DND-41 (cell line): ENCODE data around the gene SLC2A9.

ENCODE experiments used
- CTCF ChIP-seq: IDR thresholded peaks from 2 replicates; pipeline ENCODE4 v1.5.1; 2012; ENCODE audit warnings: borderline replicate concordance, low read length, moderate library complexity, mild to moderate bottlenecking; ENCODE audit not compliant: poor library complexity, severe bottlenecking; ENCODE audit errors: extremely low read depth
- EZH2 ChIP-seq: IDR thresholded peaks from 3 replicates; pipeline ENCODE4 v1.6.1; 2012; ENCODE audit warnings: borderline replicate concordance, low read depth, mild to moderate bottlenecking, moderate library complexity, low read length, inconsistent platforms; ENCODE audit not compliant: severe bottlenecking

GRCh38 chr4:9891740-9892139 is 129.6 kb downstream of the SLC2A9 start:
- no peak for TF ChIP-seq CTCF
- no peak for TF ChIP-seq EZH2
